GM21381 (cell line): ENCODE data around the gene GMEB2.
"Not testable (repeated sequence)": the region's sequence is repeated elsewhere in the genome, so short reads cannot be mapped to it uniquely, and the experiment has no call there.

Experiments used
- ATAC-seq: cut with Tn5 transposase; IDR thresholded peaks from one replicate; pipeline ENCODE4 v1.9.1; 2021; ENCODE audit warnings: mild to moderate bottlenecking, moderate library complexity; ENCODE audit not compliant: unreplicated experiment

GMEB2 gene

GRCh38 chr20:63561624-63562396, 65.1 kb downstream of the GMEB2 start:
- ATAC-seq: no peak

GRCh38 chr20:63560856-63561609, 65.9 kb downstream of the GMEB2 start:
- ATAC-seq: no peak

GRCh38 chr20:63560333-63560805, 66.5 kb downstream of the GMEB2 start:
- ATAC-seq: no peak

- ATAC-seq: not testable (repeated sequence)
Observed at GRCh38 chr20:63559485-63560332, 67.2 kb downstream of the GMEB2 start.

- ATAC-seq: no peak
Observed at GRCh38 chr20:63558804-63559484, 68.0 kb downstream of the GMEB2 start.

GRCh38 chr20:63557481-63557891, 69.4 kb downstream of the GMEB2 start:
- no peak for ATAC-seq

- ATAC-seq: no peak
Observed at GRCh38 chr20:63556873-63557478, 69.9 kb downstream of the GMEB2 start.

- ATAC-seq: no peak
Observed at GRCh38 chr20:63555661-63556381, 71.1 kb downstream of the GMEB2 start.

GRCh38 chr20:63554361-63555278, 72.3 kb downstream of the GMEB2 start:
- no peak for ATAC-seq

GRCh38 chr20:63553933-63554290, 73.0 kb downstream of the GMEB2 start, which contains the start of gene FNDC11:
TSS of gene FNDC11 (plus strand) at chr20:63554159. CDS start at chr20:63555664, 1,505 bp downstream.
- peak; percentile 21 for ATAC-seq

- peak; percentile 49 for ATAC-seq
Observed at GRCh38 chr20:63553251-63553932, 73.5 kb downstream of the GMEB2 start.

GRCh38 chr20:63552481-63553249, 74.2 kb downstream of the GMEB2 start:
- ATAC-seq: peak; percentile 23

GRCh38 chr20:63551068-63551467, 75.8 kb downstream of the GMEB2 start:
- ATAC-seq: no peak

GRCh38 chr20:63549679-63550282, 77.1 kb downstream of the GMEB2 start:
- no peak for ATAC-seq

- ATAC-seq: no peak
Observed at GRCh38 chr20:63549019-63549418, 77.9 kb downstream of the GMEB2 start.

GRCh38 chr20:63548542-63548941, 78.4 kb downstream of the GMEB2 start:
- ATAC-seq: no peak
